GM23338 (cell line): ENCODE measurements around the gene CLIP2. TPM values are rescaled to one million over a fixed set of nuclear protein-coding genes. Genes with fewer than 3 reads are reported as not detected.

Source experiments
- ATAC-seq: fragments of 200-7000 bp; cut with Tn5 transposase; 3 replicates; pipeline ENCODE4 v1.9.1; 2020
- DNase-seq: peaks from one replicate; pipeline ENCODE4 v3.0.0-alpha.2; 2015; ENCODE audit warnings: low spot score
- H2AFZ ChIP-seq: fragments of 200-600 bp; sonication (generic); 2 replicates; pipeline ENCODE4 v1.8.0; 2016; ENCODE audit warnings: antibody characterized with exemption, mild to moderate bottlenecking, moderate library complexity
- H3F3A ChIP-seq: fragments of 200-600 bp; sonication (generic); replicated peaks from 2 replicates; pipeline ENCODE4 v1.8.0; 2017; ENCODE audit warnings: antibody characterized with exemption, mixed run types, low read depth
- H3K27ac ChIP-seq: fragments of 200-600 bp; sonication (generic); 2 replicates; pipeline ENCODE4 v1.6.1; 2016; ENCODE audit warnings: low read depth
- H3K27me3 ChIP-seq: fragments of 200-600 bp; sonication (generic); 2 replicates; pipeline ENCODE4 v1.8.0; 2016; ENCODE audit warnings: mild to moderate bottlenecking, mixed run types, moderate library complexity; ENCODE audit not compliant: insufficient read depth
- H3K36me3 ChIP-seq: fragments of 200-600 bp; sonication (generic); 2 replicates; pipeline ENCODE4 v1.8.0; 2016; ENCODE audit warnings: mild to moderate bottlenecking; ENCODE audit not compliant: insufficient read depth
- H3K4me1 ChIP-seq: fragments of 200-600 bp; sonication (generic); 2 replicates; pipeline ENCODE4 v1.8.0; 2016; ENCODE audit warnings: mild to moderate bottlenecking, moderate library complexity; ENCODE audit not compliant: insufficient read depth
- H3K4me2 ChIP-seq: fragments of 200-600 bp; sonication (generic); 2 replicates; pipeline ENCODE4 v1.7.1; 2017; ENCODE audit warnings: mixed run types
- H3K4me3 ChIP-seq: fragments of 200-600 bp; sonication (generic); 2 replicates; pipeline ENCODE4 v1.6.1; 2016; ENCODE audit warnings: mixed run types
- H3K79me2 ChIP-seq: fragments of 200-600 bp; sonication (generic); replicated peaks from 2 replicates; pipeline ENCODE4 v1.8.0; 2017; ENCODE audit warnings: mild to moderate bottlenecking; ENCODE audit not compliant: insufficient read depth
- H3K9me2 ChIP-seq: fragments of 200-600 bp; sonication (generic); 2 replicates; pipeline ENCODE4 v1.8.0; 2017; ENCODE audit not compliant: insufficient read depth
- H4K20me1 ChIP-seq: fragments of 200-600 bp; sonication (generic); replicated peaks from 2 replicates; pipeline ENCODE4 v1.8.0; 2017; ENCODE audit warnings: mild to moderate bottlenecking; ENCODE audit not compliant: insufficient read depth
- H3K27ac Mint-ChIP-seq: 2 replicates; pipeline ENCODE4 v1.8.0; 2020; ENCODE audit warnings: inconsistent platforms, mild to moderate bottlenecking, moderate library complexity, mixed read lengths
- H3K27me3 Mint-ChIP-seq: 3 replicates; pipeline ENCODE4 v1.8.0; 2022; ENCODE audit warnings: low read depth, mild to moderate bottlenecking, moderate library complexity, mixed read lengths, inconsistent platforms; ENCODE audit not compliant: insufficient read depth, poor library complexity
- H3K36me3 Mint-ChIP-seq: 3 replicates; pipeline ENCODE4 v1.8.0; 2021; ENCODE audit warnings: low read depth, mild to moderate bottlenecking, inconsistent platforms, moderate library complexity, mixed read lengths
- H3K4me1 Mint-ChIP-seq: 3 replicates; pipeline ENCODE4 v1.8.0; 2020; ENCODE audit warnings: mild to moderate bottlenecking, inconsistent platforms, mixed read lengths
- H3K4me3 Mint-ChIP-seq: 3 replicates; pipeline ENCODE4 v1.8.0; 2021; ENCODE audit warnings: moderate library complexity, mild to moderate bottlenecking, inconsistent platforms, mixed read lengths
- H3K9me3 Mint-ChIP-seq: 3 replicates; pipeline ENCODE4 v1.8.0; 2020; ENCODE audit warnings: moderate library complexity, mild to moderate bottlenecking, inconsistent platforms, mixed read lengths
- CREB1 ChIP-seq: fragments of 250-450 bp; sonication (Bioruptor Pico); IDR thresholded peaks from 2 replicates; pipeline ENCODE4 v1.5.0; 2020; ENCODE audit warnings: low read depth, mild to moderate bottlenecking, moderate library complexity
- CTCF ChIP-seq, 2 experiments: fragments of 200-600 bp in 1 of 2; sonication (generic) in 1 of 2; conservative IDR thresholded peaks; 2 replicates each; pipeline versions ENCODE4 v1.5.1 to v1.6.1; 2016 to 2017; ENCODE audit warnings: antibody characterized with exemption in 2 of 2, low read depth in 2 of 2, mild to moderate bottlenecking in 2 of 2, moderate library complexity in 1 of 2
- EZH2 ChIP-seq: fragments of 200-600 bp; sonication (generic); IDR thresholded peaks from one replicate; pipeline ENCODE4 v1.8.0; 2017; ENCODE audit warnings: antibody characterized with exemption, mild to moderate bottlenecking, low read depth; ENCODE audit not compliant: unreplicated experiment
- EZH2phosphoT487 ChIP-seq: fragments of 200-600 bp; sonication (generic); IDR thresholded peaks from one replicate; pipeline ENCODE4 v1.8.1; 2018; ENCODE audit warnings: antibody characterized with exemption; ENCODE audit not compliant: unreplicated experiment
- JUNB ChIP-seq: IDR thresholded peaks from one replicate; pipeline ENCODE4 v1.6.1; 2016; ENCODE audit warnings: antibody characterized with exemption; ENCODE audit not compliant: unreplicated experiment
- NANOG ChIP-seq: IDR thresholded peaks from 2 replicates; pipeline ENCODE4 v1.6.1; 2016; ENCODE audit warnings: antibody characterized with exemption, borderline replicate concordance
- POLR2AphosphoS5 ChIP-seq: IDR thresholded peaks from 2 replicates; pipeline ENCODE4 v1.6.1; 2016; ENCODE audit warnings: antibody characterized with exemption, low read depth
- STAT1 ChIP-seq: IDR thresholded peaks from one replicate; pipeline ENCODE4 v1.6.1; 2016; ENCODE audit warnings: antibody characterized with exemption; ENCODE audit not compliant: unreplicated experiment
- ZNF114 ChIP-seq: fragments of 250-450 bp; sonication (Bioruptor Pico); IDR thresholded peaks from 2 replicates; pipeline ENCODE4 v1.5.0; 2020; ENCODE audit warnings: mild to moderate bottlenecking, moderate library complexity
- ZNF331 ChIP-seq: fragments of 250-450 bp; sonication (Bioruptor Pico); IDR thresholded peaks from 2 replicates; pipeline ENCODE4 v1.5.0; 2020; ENCODE audit warnings: low read depth, mild to moderate bottlenecking, moderate library complexity
- polyA plus RNA-seq: library from polyadenylated mRNA; unstranded; fragments of >200 nt; fragmentation: Nextera tagmentation; extraction: Ambion mirVana; gene quantifications from 2 replicates; pipeline ENCODE4 v1.2.1, GENCODE V29; 2016
- total RNA-seq: library from RNA; depleted of rRNA; stranded (reverse); fragments of >200 nt; shearing (Covaris generic); gene quantifications from 2 replicates; pipeline ENCODE4 v1.2.3, GENCODE V29; 2014
- TF ChIP-seq, protein P1 (sequence below): IDR thresholded peaks from one replicate; pipeline ENCODE4 v1.6.1; 2018; ENCODE audit warnings: antibody characterized with exemption; ENCODE audit not compliant: unreplicated experiment
- TF ChIP-seq, protein P2 (sequence below): fragments of 250-450 bp; sonication (Bioruptor Pico); IDR thresholded peaks from 2 replicates; pipeline ENCODE4 v1.5.0; 2020; ENCODE audit warnings: mild to moderate bottlenecking, moderate library complexity

CLIP2 gene
- total and polyA plus RNA-seq, 2 experiments from 2014 or later = 8.1 to 51.9 TPM

- Histone ChIP-seq H3K79me2 (no peaks in the 10 kb centered on the region), H3K4me1 (no peaks in the 10 kb centered on the region), H3K9me2 (no peaks in the 10 kb centered on the region), H4K20me1 (peaks cover 2% of the 10 kb centered on the region), H3K36me3 (no peaks in the 10 kb centered on the region; the same call in 1 of the 2 replicates), H3K27ac (no peak overlapping the region), H3K4me2 (no peak overlapping the region), H3K27me3 (no peaks in the 10 kb centered on the region), H3F3A (no peaks in the 10 kb centered on the region), H2AFZ (no peak overlapping the region), H3K4me3 (no peak overlapping the region)
- DNase-seq (no peak), ATAC-seq (no peak)
- Mint-ChIP-seq H3K27me3 (peaks cover 7% of the 10 kb centered on the region), H3K4me1 (no peaks in the 10 kb centered on the region), H3K4me3 (no peak overlapping the region), H3K36me3 (peaks cover 28% of the 10 kb centered on the region), H3K9me3 (no peaks in the 10 kb centered on the region), H3K27ac (no peak overlapping the region)
- TF ChIP-seq CTCF (conservative IDR thresholded peaks at IDR 0.05; ENCODE audit: low read depth in 2 of 2) = no peak
- no peak for TF ChIP-seq NANOG
- TF ChIP-seq, protein P1, sequence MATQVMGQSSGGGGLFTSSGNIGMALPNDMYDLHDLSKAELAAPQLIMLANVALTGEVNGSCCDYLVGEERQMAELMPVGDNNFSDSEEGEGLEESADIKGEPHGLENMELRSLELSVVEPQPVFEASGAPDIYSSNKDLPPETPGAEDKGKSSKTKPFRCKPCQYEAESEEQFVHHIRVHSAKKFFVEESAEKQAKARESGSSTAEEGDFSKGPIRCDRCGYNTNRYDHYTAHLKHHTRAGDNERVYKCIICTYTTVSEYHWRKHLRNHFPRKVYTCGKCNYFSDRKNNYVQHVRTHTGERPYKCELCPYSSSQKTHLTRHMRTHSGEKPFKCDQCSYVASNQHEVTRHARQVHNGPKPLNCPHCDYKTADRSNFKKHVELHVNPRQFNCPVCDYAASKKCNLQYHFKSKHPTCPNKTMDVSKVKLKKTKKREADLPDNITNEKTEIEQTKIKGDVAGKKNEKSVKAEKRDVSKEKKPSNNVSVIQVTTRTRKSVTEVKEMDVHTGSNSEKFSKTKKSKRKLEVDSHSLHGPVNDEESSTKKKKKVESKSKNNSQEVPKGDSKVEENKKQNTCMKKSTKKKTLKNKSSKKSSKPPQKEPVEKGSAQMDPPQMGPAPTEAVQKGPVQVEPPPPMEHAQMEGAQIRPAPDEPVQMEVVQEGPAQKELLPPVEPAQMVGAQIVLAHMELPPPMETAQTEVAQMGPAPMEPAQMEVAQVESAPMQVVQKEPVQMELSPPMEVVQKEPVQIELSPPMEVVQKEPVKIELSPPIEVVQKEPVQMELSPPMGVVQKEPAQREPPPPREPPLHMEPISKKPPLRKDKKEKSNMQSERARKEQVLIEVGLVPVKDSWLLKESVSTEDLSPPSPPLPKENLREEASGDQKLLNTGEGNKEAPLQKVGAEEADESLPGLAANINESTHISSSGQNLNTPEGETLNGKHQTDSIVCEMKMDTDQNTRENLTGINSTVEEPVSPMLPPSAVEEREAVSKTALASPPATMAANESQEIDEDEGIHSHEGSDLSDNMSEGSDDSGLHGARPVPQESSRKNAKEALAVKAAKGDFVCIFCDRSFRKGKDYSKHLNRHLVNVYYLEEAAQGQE = no peak
- TF ChIP-seq EZH2phosphoT487 = no peak
- TF ChIP-seq JUNB = no peak
- TF ChIP-seq ZNF114 (CRISPR knock-in tag) = no peak
- TF ChIP-seq EZH2 = no peak
- TF ChIP-seq POLR2AphosphoS5 = no peak
- TF ChIP-seq CREB1 = no peak
Observed at GRCh38 chr7:74349621-74350020, 60.4 kb downstream of the CLIP2 start.

GRCh38 chr7:74350751-74351150, 61.5 kb downstream of the CLIP2 start:
- Histone ChIP-seq H3K27ac (no peak overlapping the region), H3K9me2 (no peaks in the 10 kb centered on the region), H3F3A (no peaks in the 10 kb centered on the region), H4K20me1 (peaks cover 3% of the 10 kb centered on the region), H3K27me3 (no peaks in the 10 kb centered on the region), H3K4me3 (no peak overlapping the region), H3K79me2 (no peaks in the 10 kb centered on the region), H3K4me1 (no peaks in the 10 kb centered on the region), H3K36me3 (no peaks in the 10 kb centered on the region; the same call in 1 of the 2 replicates), H2AFZ (no peak overlapping the region), H3K4me2 (no peak overlapping the region)
- DNase-seq (no peak), ATAC-seq (no peak)
- H3K9me3 Mint-ChIP-seq = no peaks in the 10 kb centered on the region
- H3K27ac Mint-ChIP-seq = no peak overlapping the region
- no peaks in the 10 kb centered on the region for H3K4me1 Mint-ChIP-seq
- H3K4me3 Mint-ChIP-seq = no peak overlapping the region
- peaks cover 7% of the 10 kb centered on the region for H3K27me3 Mint-ChIP-seq
- peaks cover 33% of the 10 kb centered on the region for H3K36me3 Mint-ChIP-seq
- TF ChIP-seq, protein P2, sequence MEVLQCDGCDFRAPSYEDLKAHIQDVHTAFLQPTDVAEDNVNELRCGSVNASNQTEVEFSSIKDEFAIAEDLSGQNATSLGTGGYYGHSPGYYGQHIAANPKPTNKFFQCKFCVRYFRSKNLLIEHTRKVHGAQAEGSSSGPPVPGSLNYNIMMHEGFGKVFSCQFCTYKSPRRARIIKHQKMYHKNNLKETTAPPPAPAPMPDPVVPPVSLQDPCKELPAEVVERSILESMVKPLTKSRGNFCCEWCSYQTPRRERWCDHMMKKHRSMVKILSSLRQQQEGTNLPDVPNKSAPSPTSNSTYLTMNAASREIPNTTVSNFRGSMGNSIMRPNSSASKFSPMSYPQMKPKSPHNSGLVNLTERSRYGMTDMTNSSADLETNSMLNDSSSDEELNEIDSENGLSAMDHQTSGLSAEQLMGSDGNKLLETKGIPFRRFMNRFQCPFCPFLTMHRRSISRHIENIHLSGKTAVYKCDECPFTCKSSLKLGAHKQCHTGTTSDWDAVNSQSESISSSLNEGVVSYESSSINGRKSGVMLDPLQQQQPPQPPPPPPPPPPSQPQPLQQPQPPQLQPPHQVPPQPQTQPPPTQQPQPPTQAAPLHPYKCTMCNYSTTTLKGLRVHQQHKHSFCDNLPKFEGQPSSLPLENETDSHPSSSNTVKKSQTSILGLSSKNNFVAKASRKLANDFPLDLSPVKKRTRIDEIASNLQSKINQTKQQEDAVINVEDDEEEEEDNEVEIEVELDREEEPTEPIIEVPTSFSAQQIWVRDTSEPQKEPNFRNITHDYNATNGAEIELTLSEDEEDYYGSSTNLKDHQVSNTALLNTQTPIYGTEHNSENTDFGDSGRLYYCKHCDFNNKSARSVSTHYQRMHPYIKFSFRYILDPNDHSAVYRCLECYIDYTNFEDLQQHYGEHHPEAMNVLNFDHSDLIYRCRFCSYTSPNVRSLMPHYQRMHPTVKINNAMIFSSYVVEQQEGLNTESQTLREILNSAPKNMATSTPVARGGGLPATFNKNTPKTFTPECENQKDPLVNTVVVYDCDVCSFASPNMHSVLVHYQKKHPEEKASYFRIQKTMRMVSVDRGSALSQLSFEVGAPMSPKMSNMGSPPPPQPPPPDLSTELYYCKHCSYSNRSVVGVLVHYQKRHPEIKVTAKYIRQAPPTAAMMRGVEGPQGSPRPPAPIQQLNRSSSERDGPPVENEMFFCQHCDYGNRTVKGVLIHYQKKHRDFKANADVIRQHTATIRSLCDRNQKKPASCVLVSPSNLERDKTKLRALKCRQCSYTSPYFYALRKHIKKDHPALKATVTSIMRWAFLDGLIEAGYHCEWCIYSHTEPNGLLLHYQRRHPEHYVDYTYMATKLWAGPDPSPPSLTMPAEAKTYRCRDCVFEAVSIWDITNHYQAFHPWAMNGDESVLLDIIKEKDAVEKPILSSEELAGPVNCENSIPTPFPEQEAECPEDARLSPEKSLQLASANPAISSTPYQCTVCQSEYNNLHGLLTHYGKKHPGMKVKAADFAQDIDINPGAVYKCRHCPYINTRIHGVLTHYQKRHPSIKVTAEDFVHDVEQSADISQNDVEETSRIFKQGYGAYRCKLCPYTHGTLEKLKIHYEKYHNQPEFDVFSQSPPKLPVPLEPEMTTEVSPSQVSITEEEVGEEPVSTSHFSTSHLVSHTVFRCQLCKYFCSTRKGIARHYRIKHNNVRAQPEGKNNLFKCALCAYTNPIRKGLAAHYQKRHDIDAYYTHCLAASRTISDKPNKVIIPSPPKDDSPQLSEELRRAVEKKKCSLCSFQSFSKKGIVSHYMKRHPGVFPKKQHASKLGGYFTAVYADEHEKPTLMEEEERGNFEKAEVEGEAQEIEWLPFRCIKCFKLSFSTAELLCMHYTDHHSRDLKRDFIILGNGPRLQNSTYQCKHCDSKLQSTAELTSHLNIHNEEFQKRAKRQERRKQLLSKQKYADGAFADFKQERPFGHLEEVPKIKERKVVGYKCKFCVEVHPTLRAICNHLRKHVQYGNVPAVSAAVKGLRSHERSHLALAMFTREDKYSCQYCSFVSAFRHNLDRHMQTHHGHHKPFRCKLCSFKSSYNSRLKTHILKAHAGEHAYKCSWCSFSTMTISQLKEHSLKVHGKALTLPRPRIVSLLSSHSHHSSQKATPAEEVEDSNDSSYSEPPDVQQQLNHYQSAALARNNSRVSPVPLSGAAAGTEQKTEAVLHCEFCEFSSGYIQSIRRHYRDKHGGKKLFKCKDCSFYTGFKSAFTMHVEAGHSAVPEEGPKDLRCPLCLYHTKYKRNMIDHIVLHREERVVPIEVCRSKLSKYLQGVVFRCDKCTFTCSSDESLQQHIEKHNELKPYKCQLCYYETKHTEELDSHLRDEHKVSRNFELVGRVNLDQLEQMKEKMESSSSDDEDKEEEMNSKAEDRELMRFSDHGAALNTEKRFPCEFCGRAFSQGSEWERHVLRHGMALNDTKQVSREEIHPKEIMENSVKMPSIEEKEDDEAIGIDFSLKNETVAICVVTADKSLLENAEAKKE (CRISPR knock-in tag) = no peak
- TF ChIP-seq ZNF114 (CRISPR knock-in tag) (no peak), NANOG (no peak), STAT1 (no peak), ZNF331 (CRISPR knock-in tag) (no peak), CREB1 (no peak)
